Spleen (tissue), 11 donors: Measurements from ENCODE around the gene MED27. TPM values are rescaled to one million over a fixed set of nuclear protein-coding genes. Genes with fewer than 3 reads are reported as not detected.

Source experiments
- DNase-seq: peaks from one replicate; pipeline ENCODE4 v3.0.0-alpha.2; 2020
- H3K27ac ChIP-seq, 8 donors: fragments of 200-600 bp; sonication (generic) in 7 of 8; 1 replicate in 4 of 8; 2 replicates in 4 of 8; pipeline versions ENCODE4 v1.5.0 to v1.8.0; 2016 to 2021; ENCODE audit warnings: inconsistent platforms in 4 of 8, mild to moderate bottlenecking in 4 of 8, moderate library complexity in 1 of 8
- H3K27me3 ChIP-seq, 7 donors: fragments of 200-600 bp; sonication (generic) in 6 of 7; replicated peaks in 1 of 7; 1 replicate in 4 of 7; 2 replicates in 3 of 7; pipeline versions ENCODE4 v1.5.0 to v1.8.0; 2016 to 2021; ENCODE audit warnings: inconsistent platforms in 3 of 7, mild to moderate bottlenecking in 1 of 7
- H3K36me3 ChIP-seq, 6 donors: fragments of 200-600 bp; sonication (generic) in 5 of 6; 1 replicate in 4 of 6; 2 replicates in 2 of 6; pipeline versions ENCODE4 v1.5.0 to v1.8.0; 2016 to 2021; ENCODE audit warnings: inconsistent platforms in 2 of 6
- H3K4me1 ChIP-seq, 6 donors: fragments of 200-600 bp; sonication (generic) in 5 of 6; 1 replicate in 3 of 6; 2 replicates in 3 of 6; pipeline versions ENCODE4 v1.5.0 to v1.8.0; 2016 to 2021; ENCODE audit warnings: inconsistent platforms in 3 of 6
- H3K4me3 ChIP-seq, 8 donors: fragments of 200-600 bp; sonication (generic) in 7 of 8; 1 replicate in 4 of 8; 2 replicates in 4 of 8; pipeline versions ENCODE4 v1.5.0 to v1.8.0; 2016 to 2021; ENCODE audit warnings: inconsistent platforms in 4 of 8, mild to moderate bottlenecking in 4 of 8, moderate library complexity in 2 of 8
- H3K9me3 ChIP-seq, 8 donors: fragments of 200-600 bp; sonication (generic) in 7 of 8; 1 replicate in 4 of 8; 2 replicates in 4 of 8; pipeline versions ENCODE4 v1.5.0 to v1.8.0; 2016 to 2021; ENCODE audit warnings: inconsistent platforms in 4 of 8
- POLR2A ChIP-seq, 3 donors: fragments of 450-650 bp; IDR thresholded peaks; one replicate each; pipeline ENCODE4 v1.5.1; 2017; ENCODE audit warnings: antibody characterized with exemption in 3 of 3, mild to moderate bottlenecking in 1 of 3
- POLR2AphosphoS5 ChIP-seq, 3 donors: sonication (generic); formaldehyde crosslinking; IDR thresholded peaks; one replicate each; pipeline ENCODE4 v1.5.1; 2017; ENCODE audit warnings: antibody characterized with exemption in 3 of 3
- WGBS, 5 donors: extraction: QIAGEN DNeasy Blood & Tissue Kit in 3 of 5; methylation state at CpG; one replicate each; pipeline versions ENCODE4 v1.1.5 to v1.1.7; 2013 to 2018; 5-methylcytosine and 5-hydroxymethylcytosine counted together
- intact Hi-C: fragments of 100-400 bp; cut with DNase I; formaldehyde crosslinking; loops from one replicate; pipeline ENCODE4 v1.15.0; 2023; ENCODE audit warnings: low total_unique reads
- polyA plus RNA-seq, 3 donors: library from polyadenylated mRNA; stranded (reverse); fragments of 200-250 nt; gene quantifications; one replicate each; pipeline ENCODE4 v1.2.1, GENCODE V29; 2013
- total RNA-seq, 7 donors: library from RNA; depleted of rRNA in 3 of 7; stranded (reverse); fragments of >200 nt in 3 of 7; fragmentation: NEBNext Ultra II Directional in 4 of 7; extraction: Animal tissue kit (Norgen Biotek cat#: 25700) in 4 of 7; gene quantifications; one replicate each; pipeline versions ENCODE4 v1.1.0 to v1.2.1, GENCODE V29; 2016 to 2021
- TF ChIP-seq, protein P1 (sequence below), 11 experiments: fragments of 200-600 bp in 7 of 11; fragments of 450-650 bp in 4 of 11; sonication (generic) in 4 of 11; IDR thresholded peaks in 8 of 11; conservative IDR thresholded peaks in 3 of 11; 1 replicate in 7 of 11; 2 replicates in 4 of 11; pipeline versions ENCODE4 v1.4.0 to v1.8.0; 2016 to 2021; ENCODE audit warnings: antibody characterized with exemption in 11 of 11, inconsistent platforms in 4 of 11, mild to moderate bottlenecking in 1 of 11
- donor health status: healthy with polysubstance abuse.
- donor health status: DM: no; HTN: no; CAD: no; lungs with moderate emphysema.
- donor health status: DM: no; HTN: no; CAD: no.
- donor health status: Bipolar disorder and iron deficiency.
- donor health status: healthy.
- donor health status: DM: no; HTN: no; CAD: no.
- donor health status: DM: yes; HTN: yes; CAD: no.

Gene MED27
- total and polyA plus RNA-seq, 10 donors = 13.1 to 22.4 (median 16.0) TPM

DNA sequence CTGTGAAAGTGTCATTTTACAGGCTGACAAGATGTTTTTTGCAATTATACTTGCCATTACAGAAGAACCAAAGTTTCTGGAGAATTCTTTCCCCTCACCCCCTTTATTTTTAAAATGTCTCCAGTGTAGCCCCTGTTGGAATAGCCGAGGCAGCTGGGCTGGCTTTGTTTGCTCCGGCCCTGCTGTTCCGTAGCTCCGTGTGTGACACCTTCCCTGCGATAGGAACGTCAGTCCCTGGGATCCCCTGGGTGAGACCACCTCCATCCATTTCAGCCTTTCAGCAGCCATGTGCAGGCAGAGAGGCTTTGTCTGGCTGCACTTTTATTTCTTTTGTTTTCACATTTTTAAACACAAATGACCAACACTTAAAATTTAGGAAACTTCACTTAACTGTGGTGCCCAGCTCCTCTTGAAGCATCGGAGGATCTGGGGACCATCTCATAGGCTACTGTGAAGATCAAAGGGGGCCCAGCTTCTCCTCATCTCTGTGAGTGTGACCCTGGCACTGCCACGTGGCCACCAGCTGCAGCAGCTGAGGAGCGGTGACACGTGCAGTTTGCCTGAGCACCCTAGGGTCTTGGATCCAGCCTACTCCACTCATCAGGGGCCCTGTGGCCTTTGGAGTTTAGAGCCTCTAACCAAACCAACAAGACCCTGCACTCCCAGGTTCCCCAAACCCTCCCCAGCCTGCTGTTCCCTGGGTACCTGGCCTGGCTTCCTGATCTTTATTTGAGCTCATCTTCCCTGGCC, 214.0 kb downstream of the MED27 start:
- H3K27ac ChIP-seq = no peak overlapping the region

DNA sequence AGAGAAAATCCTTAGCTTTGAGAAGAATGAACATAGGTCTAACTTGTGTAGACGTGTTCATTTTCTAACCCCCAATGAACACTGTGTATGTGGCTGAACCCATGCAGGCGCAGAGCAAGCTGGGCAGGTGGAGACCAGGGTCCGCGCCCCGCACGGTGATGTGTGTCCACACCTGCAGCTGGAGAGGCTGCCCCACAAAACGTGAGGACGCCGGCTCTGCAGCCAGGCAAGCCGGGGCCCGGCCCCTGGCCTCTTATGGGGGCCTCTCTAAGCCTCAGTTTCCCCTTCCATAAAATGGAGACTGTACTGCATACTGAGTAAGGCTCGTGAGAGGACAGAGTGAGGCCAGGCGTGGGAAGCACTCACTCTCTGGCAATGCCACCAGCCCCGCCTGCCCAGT, 215.1 kb downstream of the MED27 start:
- Histone ChIP-seq H3K27ac (no peak overlapping the region), H3K4me1 (no peaks in the 10 kb centered on the region), H3K36me3 (peaks cover 0 to 61% (median 26%) of the 10 kb centered on the region in 6 donors), H3K27me3 (no peaks in the 10 kb centered on the region), H3K4me3 (no peak overlapping the region), H3K9me3 (no peaks in the 10 kb centered on the region)
- no peak for DNase-seq
- intact Hi-C loops = no loop called here
- 93 to 99% (median 96%) methylated on average over 10 to 14 of the region's 14 CpGs for WGBS, 5 donors
- TF ChIP-seq, protein P1, sequence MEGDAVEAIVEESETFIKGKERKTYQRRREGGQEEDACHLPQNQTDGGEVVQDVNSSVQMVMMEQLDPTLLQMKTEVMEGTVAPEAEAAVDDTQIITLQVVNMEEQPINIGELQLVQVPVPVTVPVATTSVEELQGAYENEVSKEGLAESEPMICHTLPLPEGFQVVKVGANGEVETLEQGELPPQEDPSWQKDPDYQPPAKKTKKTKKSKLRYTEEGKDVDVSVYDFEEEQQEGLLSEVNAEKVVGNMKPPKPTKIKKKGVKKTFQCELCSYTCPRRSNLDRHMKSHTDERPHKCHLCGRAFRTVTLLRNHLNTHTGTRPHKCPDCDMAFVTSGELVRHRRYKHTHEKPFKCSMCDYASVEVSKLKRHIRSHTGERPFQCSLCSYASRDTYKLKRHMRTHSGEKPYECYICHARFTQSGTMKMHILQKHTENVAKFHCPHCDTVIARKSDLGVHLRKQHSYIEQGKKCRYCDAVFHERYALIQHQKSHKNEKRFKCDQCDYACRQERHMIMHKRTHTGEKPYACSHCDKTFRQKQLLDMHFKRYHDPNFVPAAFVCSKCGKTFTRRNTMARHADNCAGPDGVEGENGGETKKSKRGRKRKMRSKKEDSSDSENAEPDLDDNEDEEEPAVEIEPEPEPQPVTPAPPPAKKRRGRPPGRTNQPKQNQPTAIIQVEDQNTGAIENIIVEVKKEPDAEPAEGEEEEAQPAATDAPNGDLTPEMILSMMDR (IDR thresholded peaks at IDR 0.05 in 8 of 11, conservative IDR thresholded peaks at IDR 0.05 in 3 of 11) = no peak
- TF ChIP-seq POLR2AphosphoS5 (IDR thresholded peaks at IDR 0.05) (no peak), POLR2A (IDR thresholded peaks at IDR 0.05) (no peak)

More for the DNA sequence above, 214.0 kb downstream of the MED27 start:
- Histone ChIP-seq H3K27me3 (no peaks in the 10 kb centered on the region), H3K9me3 (no peaks in the 10 kb centered on the region), H3K4me3 (no peak overlapping the region), H3K36me3 (peaks cover 0 to 57% (median 18%) of the 10 kb centered on the region in 6 donors), H3K4me1 (no peaks in the 10 kb centered on the region)
- no peak for TF ChIP-seq POLR2AphosphoS5 (IDR thresholded peaks at IDR 0.05)
- TF ChIP-seq, protein P1 (IDR thresholded peaks at IDR 0.05 in 8 of 11, conservative IDR thresholded peaks at IDR 0.05 in 3 of 11) = no peak
- TF ChIP-seq POLR2A (IDR thresholded peaks at IDR 0.05) = no peak
- intact Hi-C loops = no loop called here
- 92 to 95% (median 94%) methylated on average over 10 of the region's 10 CpGs for WGBS, 5 donors
- no peak for DNase-seq

DNA sequence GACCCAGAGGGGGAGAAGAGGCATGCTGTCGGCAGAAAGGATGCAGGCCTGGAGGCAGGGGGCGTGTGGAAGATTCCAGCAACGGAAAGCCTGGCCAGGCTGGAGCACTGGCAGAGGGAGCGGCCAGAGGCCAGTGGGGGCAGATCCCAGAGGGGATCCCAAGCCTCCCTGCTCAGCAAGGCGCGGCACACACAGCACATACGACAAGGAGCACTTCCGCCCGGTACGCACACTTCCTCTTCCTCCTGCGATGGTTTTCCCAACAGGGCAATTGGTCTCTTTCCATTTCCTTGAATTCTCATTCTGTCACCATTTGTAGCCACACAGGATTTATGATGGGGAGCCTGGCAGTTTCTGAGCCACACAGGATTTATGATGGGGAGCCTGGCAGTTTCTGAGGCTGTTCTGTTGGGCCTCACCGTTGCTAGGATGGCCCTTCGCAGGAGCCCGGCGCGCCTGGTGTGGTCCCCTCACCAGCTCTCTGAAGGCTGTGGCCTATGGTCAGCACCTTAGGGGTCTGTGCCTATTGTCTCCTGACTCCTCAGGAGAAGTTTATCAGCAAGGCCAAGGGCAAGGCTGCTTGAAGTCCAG, 216.3 kb downstream of the MED27 start:
- no peak overlapping the region for H3K4me3 ChIP-seq
- TF ChIP-seq POLR2AphosphoS5 (IDR thresholded peaks at IDR 0.05) (no peak), POLR2A (IDR thresholded peaks at IDR 0.05) (no peak)
- TF ChIP-seq, protein P1 (IDR thresholded peaks at IDR 0.05 in 8 of 11, conservative IDR thresholded peaks at IDR 0.05 in 3 of 11) = no peak
- WGBS, 5 donors = 73 to 83% (median 80%) methylated on average over 13 to 16 of the region's 16 CpGs
- no peak for DNase-seq
- intact Hi-C loops = no loop called here
- H3K4me1 ChIP-seq = no peaks in the 10 kb centered on the region
- H3K9me3 ChIP-seq = no peaks in the 10 kb centered on the region
- H3K27ac ChIP-seq = no peak overlapping the region
- no peaks in the 10 kb centered on the region for H3K27me3 ChIP-seq
- H3K36me3 ChIP-seq = peaks cover 0 to 64% (median 26%) of the 10 kb centered on the region in 6 donors

DNA sequence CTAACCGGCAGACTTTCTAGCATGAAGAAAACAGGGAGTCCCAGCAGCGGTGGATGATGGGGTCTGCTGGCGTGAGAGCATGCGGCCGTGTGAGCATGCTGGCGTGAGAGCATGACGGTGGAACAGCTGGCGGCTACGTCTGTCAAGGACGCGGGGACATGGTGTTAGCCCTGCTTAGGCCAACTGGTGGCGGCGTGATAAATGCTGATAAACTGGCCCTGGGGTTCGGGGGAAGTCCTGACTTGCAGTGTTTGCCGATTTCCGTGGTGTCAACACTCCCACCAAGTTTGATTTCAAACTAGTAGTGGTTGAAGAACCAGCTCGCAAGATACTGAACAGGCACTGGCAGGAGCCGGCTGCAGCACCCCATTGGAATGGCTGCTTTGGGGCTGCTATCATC, 217.4 kb downstream of the MED27 start:
- Histone ChIP-seq H3K27ac (no peak overlapping the region), H3K4me1 (no peaks in the 10 kb centered on the region), H3K27me3 (no peaks in the 10 kb centered on the region), H3K36me3 (peaks cover 0 to 59% (median 26%) of the 10 kb centered on the region in 6 donors), H3K4me3 (no peak overlapping the region), H3K9me3 (no peaks in the 10 kb centered on the region)
- 89 to 96% (median 92%) methylated on average over 18 of the region's 18 CpGs for WGBS, 5 donors
- no peak for TF ChIP-seq POLR2A (IDR thresholded peaks at IDR 0.05)
- TF ChIP-seq, protein P1 (IDR thresholded peaks at IDR 0.05 in 8 of 11, conservative IDR thresholded peaks at IDR 0.05 in 3 of 11) = no peak
- peak in 1 of 3 donors; percentile 23 for TF ChIP-seq POLR2AphosphoS5 (IDR thresholded peaks at IDR 0.05)
- intact Hi-C loops = no loop called here
- no peak for DNase-seq
